MCF 10A (cell line): ENCODE data around the gene GNA15. TPM values are rescaled to one million over a fixed set of nuclear protein-coding genes. Genes with fewer than 3 reads are reported as not detected.
A peak's percentile ranks its signal among the peaks of the same experiment; 100 is the strongest.

Source experiments
- BruUV-seq: library from RNA; stranded (reverse); fragments of 400-500 nt; replicated peaks from 2 replicates; lab custom pipeline; 2021; lab: Mats Ljungman, UMichigan
- CTCF ChIA-PET: fragments of 300-600 bp; sonication (Branson Sonifier 250); formaldehyde crosslinking; extraction: SDS; loops from one replicate; lab custom pipeline; 2021; ENCODE audit warnings: antibody characterized with exemption, inconsistent platforms; lab: Yijun Ruan, JAX
- POLR2A ChIA-PET: fragments of 300-600, 350-650 bp; sonication (Branson Sonifier 250); formaldehyde crosslinking; extraction: SDS; loops from one replicate; lab custom pipeline; 2020; ENCODE audit warnings: antibody characterized with exemption, inconsistent platforms; lab: Yijun Ruan, JAX
- DNase-seq: peaks from one replicate; pipeline ENCODE4 v3.0.0-alpha.2; 2018; ENCODE audit not compliant: unreplicated experiment
- H3K27ac Mint-ChIP-seq: one replicate; pipeline ENCODE4 v1.8.0; 2022; ENCODE audit warnings: mild to moderate bottlenecking, low read depth, mixed read lengths; ENCODE audit not compliant: unreplicated experiment
- H3K27me3 Mint-ChIP-seq: one replicate; pipeline ENCODE4 v1.8.0; 2022; ENCODE audit warnings: mixed read lengths; ENCODE audit not compliant: insufficient read depth, unreplicated experiment
- H3K36me3 Mint-ChIP-seq: one replicate; pipeline ENCODE4 v1.8.0; 2022; ENCODE audit warnings: mild to moderate bottlenecking, moderate library complexity, mixed read lengths; ENCODE audit not compliant: insufficient read depth, unreplicated experiment
- H3K4me1 Mint-ChIP-seq: one replicate; pipeline ENCODE4 v1.8.0; 2022; ENCODE audit warnings: mixed read lengths; ENCODE audit not compliant: insufficient read depth, unreplicated experiment
- H3K4me3 Mint-ChIP-seq: one replicate; pipeline ENCODE4 v1.8.0; 2022; ENCODE audit warnings: mild to moderate bottlenecking, moderate library complexity, mixed read lengths; ENCODE audit not compliant: unreplicated experiment
- H3K9me3 Mint-ChIP-seq: one replicate; pipeline ENCODE4 v1.8.0; 2022; ENCODE audit warnings: mixed read lengths; ENCODE audit not compliant: unreplicated experiment
- intact Hi-C: fragments of 100-400 bp; cut with micrococcal nuclease; formaldehyde crosslinking; loops from 2 replicates; pipeline ENCODE4 v1.14.1; 2022
- total RNA-seq: library from RNA; stranded (reverse); gene quantifications from 2 replicates; pipeline ENCODE4 v1.2.3, GENCODE V29; 2022
- TF ChIP-seq, protein P1 (sequence below): fragments of 200-600 bp; IDR thresholded peaks from one replicate; pipeline ENCODE4 v1.8.0; 2022; ENCODE audit warnings: antibody characterized with exemption, mild to moderate bottlenecking; ENCODE audit not compliant: unreplicated experiment

Gene GNA15
- total RNA-seq, 1 experiment from 2014 or later, result 47.1 TPM

DNA sequence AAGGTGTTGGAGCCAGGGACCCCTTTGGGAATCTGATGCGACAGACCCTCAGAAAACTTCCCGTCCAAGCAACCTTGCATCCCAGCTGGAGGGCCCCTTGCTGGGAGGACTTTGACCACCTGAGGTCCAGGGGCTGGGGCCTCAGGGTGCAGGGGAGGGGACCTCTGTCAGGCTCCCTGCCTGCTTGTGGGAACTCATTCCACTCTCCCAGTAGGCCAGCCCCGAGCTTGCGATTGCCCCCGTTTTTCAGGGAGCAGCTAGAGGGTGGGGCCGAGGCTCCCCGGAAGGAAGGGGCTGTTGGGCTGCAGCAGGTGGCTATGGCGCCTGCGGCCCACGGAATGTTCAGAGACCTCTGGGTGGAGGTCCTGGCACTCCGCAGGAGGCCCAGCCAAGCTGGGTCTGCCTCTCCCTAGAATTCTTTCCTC lies 38.9 kb upstream of the GNA15 start:
- no peak for DNase-seq
- Mint-ChIP-seq H3K36me3 (no peaks in the 10 kb centered on the region), H3K9me3 (no peaks in the 10 kb centered on the region), H3K27ac (peak overlapping the region; percentile 88), H3K4me1 (peaks cover 24% of the 10 kb centered on the region), H3K4me3 (peak overlapping the region; percentile 93), H3K27me3 (no peaks in the 10 kb centered on the region)
- ChIA-PET CTCF (interaction anchor here (0.7 to 2.8 kb wide), 3 partner anchors 21 to 139 kb away, joined by 3 to 11 read pairs (median 3); no protein-coding TSS in a partner anchor), POLR2A (interaction anchor here (0.5 to 4.0 kb wide), 7 partner anchors 35 to 1229 kb away, joined by 3 to 16 read pairs (median 4); partner anchors contain the start of genes TLE5 and ZNF57)
- BruUV-seq, result no TSS peak
- TF ChIP-seq, protein P1, sequence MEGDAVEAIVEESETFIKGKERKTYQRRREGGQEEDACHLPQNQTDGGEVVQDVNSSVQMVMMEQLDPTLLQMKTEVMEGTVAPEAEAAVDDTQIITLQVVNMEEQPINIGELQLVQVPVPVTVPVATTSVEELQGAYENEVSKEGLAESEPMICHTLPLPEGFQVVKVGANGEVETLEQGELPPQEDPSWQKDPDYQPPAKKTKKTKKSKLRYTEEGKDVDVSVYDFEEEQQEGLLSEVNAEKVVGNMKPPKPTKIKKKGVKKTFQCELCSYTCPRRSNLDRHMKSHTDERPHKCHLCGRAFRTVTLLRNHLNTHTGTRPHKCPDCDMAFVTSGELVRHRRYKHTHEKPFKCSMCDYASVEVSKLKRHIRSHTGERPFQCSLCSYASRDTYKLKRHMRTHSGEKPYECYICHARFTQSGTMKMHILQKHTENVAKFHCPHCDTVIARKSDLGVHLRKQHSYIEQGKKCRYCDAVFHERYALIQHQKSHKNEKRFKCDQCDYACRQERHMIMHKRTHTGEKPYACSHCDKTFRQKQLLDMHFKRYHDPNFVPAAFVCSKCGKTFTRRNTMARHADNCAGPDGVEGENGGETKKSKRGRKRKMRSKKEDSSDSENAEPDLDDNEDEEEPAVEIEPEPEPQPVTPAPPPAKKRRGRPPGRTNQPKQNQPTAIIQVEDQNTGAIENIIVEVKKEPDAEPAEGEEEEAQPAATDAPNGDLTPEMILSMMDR, result no peak
- intact Hi-C loops, result no loop called here

DNA sequence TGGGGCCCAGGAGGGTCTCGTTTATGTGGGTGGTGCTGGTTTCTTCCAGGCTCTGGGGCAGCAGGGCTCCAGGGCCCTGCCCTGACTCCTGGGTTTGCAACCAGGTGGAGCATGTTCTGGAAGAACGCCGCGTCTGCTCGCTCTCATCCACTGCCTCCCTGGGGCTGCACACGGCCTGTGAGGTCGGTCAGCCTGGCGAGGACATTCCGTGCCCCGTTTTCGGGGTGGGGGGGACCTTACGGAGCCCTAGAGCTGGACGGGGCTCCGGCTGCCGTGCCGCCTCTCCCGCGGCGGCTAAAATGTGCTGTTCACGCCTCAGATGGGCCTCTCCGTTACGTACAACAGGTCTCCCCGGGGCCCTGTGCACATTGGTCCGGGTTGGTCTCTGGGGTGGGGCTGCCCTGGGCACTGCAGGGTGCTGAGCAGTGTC lies 38.4 kb upstream of the GNA15 start:
- Mint-ChIP-seq H3K27ac (peak overlapping the region; percentile 69), H3K36me3 (no peaks in the 10 kb centered on the region), H3K4me1 (peaks cover 24% of the 10 kb centered on the region), H3K27me3 (no peaks in the 10 kb centered on the region), H3K9me3 (no peaks in the 10 kb centered on the region), H3K4me3 (peak overlapping the region; percentile 93)
- intact Hi-C loops, result no loop called here
- CTCF ChIA-PET, result interaction anchor here (0.7 to 2.8 kb wide), 3 partner anchors 11 to 140 kb away, joined by 3 to 18 read pairs (median 11); no protein-coding TSS in a partner anchor
- TF ChIP-seq, protein P1, result no peak
- POLR2A ChIA-PET, result interaction anchor here (0.5 to 4.0 kb wide), 9 partner anchors 23 to 1230 kb away, joined by 3 to 16 read pairs (median 3); partner anchors contain the start of gene ZNF57
- no peak for DNase-seq
- no TSS peak for BruUV-seq

DNA sequence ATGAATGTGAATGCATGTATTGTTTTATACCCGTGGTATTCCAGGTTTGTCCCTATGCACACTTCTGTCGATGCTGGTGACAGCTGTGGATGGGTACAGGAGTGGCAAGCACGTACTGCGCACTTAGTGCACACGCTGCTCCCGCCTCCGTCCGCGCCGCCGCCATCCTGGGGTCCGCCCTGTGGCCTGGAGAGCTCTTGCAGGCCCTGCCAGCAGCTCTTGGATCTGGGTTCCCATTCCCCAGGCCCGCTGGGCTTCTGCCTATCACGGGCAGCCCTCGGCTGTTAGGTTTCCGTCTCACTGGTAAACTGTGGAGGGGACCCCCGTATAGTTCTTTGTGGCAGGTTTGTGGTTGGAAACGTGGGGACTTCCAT lies 37.7 kb upstream of the GNA15 start:
- Mint-ChIP-seq H3K27ac (peak overlapping the region; percentile 69), H3K9me3 (no peaks in the 10 kb centered on the region), H3K36me3 (no peaks in the 10 kb centered on the region), H3K4me3 (peak overlapping the region; percentile 93), H3K4me1 (peaks cover 24% of the 10 kb centered on the region), H3K27me3 (no peaks in the 10 kb centered on the region)
- ChIA-PET POLR2A (interaction anchor here (0.6 to 4.0 kb wide), 7 partner anchors 23 to 198 kb away, joined by 3 to 16 read pairs (median 3); partner anchors contain the start of gene ZNF57), CTCF (interaction anchor here (1.1 to 2.8 kb wide), 3 partner anchors 10 to 26 kb away, joined by 5 to 18 read pairs (median 11); no protein-coding TSS in a partner anchor)
- BruUV-seq, result no TSS peak
- no peak for DNase-seq
- TF ChIP-seq, protein P1, result no peak
- intact Hi-C loops, result no loop called here

DNA sequence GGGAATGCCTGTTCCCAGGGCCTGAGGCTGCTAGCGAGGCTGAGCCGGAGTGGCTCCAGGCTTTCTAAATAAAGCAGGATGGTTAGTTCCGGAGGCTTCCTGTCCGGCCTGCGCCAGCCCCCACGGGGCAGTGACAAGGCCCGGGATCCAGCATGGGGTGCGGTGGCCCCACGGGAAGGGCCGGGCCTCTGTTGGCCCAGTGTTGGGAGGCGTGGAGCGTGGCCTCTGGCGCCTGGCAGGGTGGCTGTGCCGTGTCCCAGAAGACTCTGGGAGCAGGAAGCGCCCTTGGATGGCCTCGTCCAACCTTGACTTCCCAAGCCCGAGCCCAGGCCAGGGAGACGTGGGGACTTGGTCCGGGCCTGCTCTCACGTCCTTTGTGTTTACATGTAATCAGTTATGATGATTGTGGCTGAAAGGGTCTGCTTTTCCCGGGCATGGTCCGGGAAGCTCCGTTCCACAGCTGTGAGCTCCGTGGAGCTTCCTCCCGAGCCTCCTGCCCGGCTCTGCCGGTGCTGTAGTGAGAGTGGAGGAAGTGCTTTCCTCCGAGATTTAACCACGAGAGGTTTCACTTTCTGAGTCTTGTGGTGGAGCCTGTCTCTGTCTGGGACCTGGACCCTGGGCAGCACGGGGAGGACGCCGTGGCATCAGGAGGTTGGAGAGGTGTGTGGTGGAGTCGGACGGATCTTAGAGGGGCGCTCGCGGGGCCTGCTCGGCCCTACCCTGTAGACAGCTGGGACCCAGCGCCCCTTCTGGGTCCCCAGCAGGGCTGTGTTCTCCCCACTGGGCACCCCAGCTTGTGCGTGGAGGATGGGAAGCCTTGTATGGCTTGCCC lies 37.1 kb upstream of the GNA15 start:
- Mint-ChIP-seq H3K9me3 (no peaks in the 10 kb centered on the region), H3K4me3 (peak overlapping the region; percentile 93), H3K27me3 (no peaks in the 10 kb centered on the region), H3K36me3 (no peaks in the 10 kb centered on the region), H3K27ac (peak overlapping the region; percentile 69), H3K4me1 (peaks cover 24% of the 10 kb centered on the region)
- no peak for DNase-seq
- intact Hi-C loops, result no loop called here
- BruUV-seq, result no TSS peak
- POLR2A ChIA-PET, result interaction anchor here (0.6 to 3.9 kb wide), 3 partner anchors 63 to 175 kb away, joined by 3 to 13 read pairs (median 3); no protein-coding TSS in a partner anchor
- TF ChIP-seq, protein P1, result no peak
- CTCF ChIA-PET, result interaction anchor here (0.6 to 2.8 kb wide), 4 partner anchors 10 to 95 kb away, joined by 3 to 18 read pairs (median 8); no protein-coding TSS in a partner anchor
